ENCODE data around the gene HUNK.

HUNK gene

DNA sequence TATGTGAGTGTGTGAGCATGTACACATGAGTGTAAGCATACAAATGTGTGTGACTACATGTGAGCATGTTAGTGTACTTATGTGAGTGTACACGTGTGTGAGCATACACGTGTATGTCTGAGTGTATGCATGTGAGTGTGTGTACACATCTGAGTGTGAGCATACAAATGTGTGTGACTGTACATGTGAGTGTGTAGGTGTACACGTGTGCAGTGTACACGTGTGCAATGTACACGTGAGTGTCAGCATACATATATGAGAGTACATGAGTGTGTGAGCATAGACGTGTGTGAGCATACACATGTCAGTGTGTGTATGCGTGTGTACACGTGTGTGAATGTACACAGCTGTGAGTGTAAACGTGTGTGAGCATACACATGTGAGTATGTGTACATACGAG, 170.6 kb downstream of the HUNK start:
- TF ChIP-seq, protein P1, sequence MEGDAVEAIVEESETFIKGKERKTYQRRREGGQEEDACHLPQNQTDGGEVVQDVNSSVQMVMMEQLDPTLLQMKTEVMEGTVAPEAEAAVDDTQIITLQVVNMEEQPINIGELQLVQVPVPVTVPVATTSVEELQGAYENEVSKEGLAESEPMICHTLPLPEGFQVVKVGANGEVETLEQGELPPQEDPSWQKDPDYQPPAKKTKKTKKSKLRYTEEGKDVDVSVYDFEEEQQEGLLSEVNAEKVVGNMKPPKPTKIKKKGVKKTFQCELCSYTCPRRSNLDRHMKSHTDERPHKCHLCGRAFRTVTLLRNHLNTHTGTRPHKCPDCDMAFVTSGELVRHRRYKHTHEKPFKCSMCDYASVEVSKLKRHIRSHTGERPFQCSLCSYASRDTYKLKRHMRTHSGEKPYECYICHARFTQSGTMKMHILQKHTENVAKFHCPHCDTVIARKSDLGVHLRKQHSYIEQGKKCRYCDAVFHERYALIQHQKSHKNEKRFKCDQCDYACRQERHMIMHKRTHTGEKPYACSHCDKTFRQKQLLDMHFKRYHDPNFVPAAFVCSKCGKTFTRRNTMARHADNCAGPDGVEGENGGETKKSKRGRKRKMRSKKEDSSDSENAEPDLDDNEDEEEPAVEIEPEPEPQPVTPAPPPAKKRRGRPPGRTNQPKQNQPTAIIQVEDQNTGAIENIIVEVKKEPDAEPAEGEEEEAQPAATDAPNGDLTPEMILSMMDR (IDR thresholded peaks at IDR 0.05; ENCODE audit: borderline replicate concordance, insufficient read depth, low read depth, low read length): no peak
- no peak overlapping the region for H3K4me3 ChIP-seq (ENCODE audit: low read depth, low read length)

DNA sequence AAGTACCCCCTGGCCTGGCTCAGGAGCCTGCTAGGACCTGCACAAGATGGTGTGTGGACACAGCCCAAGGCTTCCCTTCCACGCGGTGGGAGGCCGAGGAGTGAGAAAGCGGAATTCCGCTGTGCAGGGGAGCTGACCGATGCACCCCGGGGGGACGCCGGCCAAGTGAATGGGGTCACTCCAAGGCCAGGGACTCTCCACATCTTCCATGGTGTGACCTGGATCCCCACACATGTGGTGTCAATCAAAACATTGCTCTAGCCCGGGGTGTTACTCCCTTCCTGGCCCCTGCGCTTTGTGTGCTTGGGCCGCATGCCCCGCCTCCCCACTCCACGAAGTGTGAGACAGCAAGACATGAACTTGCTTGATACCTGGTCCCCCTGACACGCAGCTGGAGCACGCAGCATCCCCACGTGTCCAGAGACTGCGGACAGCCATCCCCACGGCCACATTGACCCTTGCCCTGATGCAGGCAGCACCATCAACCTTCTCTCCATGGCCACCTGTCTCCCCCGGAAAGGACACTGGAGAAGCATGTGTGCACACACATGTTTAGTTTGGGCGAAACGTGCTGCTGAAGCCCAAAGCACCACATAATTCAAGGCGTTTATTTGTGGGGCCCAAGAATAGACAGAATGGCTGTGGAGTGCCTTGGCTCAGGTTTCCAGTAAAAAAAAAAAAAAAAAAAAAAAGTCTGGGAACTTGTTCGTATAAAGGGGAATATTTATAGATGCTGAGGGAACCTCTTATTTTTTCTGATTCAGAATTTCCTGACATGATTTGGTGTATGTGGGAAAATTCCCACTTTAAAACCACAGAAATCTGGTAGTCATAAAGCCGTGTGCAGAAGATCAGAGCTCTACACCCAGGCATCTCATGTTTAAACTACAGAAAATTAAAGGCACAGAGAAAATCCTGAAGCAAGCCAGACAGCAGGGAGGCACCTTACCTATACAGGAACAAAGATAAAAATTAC, 171.7 kb downstream of the HUNK start:
- TF ChIP-seq, protein P1 (IDR thresholded peaks at IDR 0.05; ENCODE audit: borderline replicate concordance, insufficient read depth, low read depth, low read length): no peak
- H3K4me3 ChIP-seq (ENCODE audit: low read depth, low read length): no peak overlapping the region

DNA sequence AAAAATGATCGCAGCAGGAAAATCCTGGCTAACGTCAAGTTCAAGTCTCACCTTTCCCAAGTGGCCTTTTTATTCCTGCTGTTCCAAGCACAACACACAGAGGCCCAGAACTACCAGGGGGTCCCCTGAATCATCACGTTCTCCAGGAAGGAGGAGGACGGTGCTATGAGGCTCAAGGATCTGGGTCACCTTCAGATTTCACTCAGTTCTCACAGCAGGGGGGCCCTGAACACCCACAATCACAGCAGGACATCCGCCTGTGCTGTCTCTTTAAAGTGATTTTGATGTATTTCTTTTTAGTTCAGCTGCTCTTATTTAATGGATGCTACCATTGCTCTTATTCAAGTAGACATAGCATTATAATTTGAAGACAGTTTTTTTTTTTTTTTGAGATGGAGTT, 173.4 kb downstream of the HUNK start:
- TF ChIP-seq, protein P1 (IDR thresholded peaks at IDR 0.05; ENCODE audit: borderline replicate concordance, insufficient read depth, low read depth, low read length): no peak
- no peak overlapping the region for H3K4me3 ChIP-seq (ENCODE audit: low read depth, low read length)

DNA sequence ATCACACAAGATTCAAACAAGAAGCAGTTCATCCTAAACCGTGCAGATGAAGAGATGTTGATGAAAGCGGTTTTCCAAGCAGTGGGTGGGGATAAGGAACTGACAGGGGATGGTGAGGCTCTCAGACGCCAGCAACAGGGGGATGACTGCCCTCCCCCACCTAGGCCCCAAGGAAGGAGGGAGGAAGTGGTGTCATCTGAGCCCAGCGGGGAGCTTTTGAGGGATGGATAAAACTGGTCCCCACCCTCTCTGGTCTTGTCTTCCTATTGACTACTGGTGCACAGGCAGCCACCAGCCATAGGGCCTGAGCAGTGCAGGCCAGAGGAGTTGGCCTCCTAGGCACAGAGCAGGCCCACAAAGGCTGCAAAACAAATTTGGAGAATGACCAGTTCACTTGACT, 175.5 kb downstream of the HUNK start:
- TF ChIP-seq, protein P1 (IDR thresholded peaks at IDR 0.05; ENCODE audit: borderline replicate concordance, insufficient read depth, low read depth, low read length): no peak
- no peak overlapping the region for H3K4me3 ChIP-seq (ENCODE audit: low read depth, low read length)

Measured in GM12875 (cell line).